GM12873 (cell line): Measurements from ENCODE around the gene USF2.

ENCODE experiments used
- CTCF ChIP-seq: IDR thresholded peaks from 2 replicates; pipeline ENCODE4 v1.5.1; 2012; ENCODE audit warnings: low read depth, mild to moderate bottlenecking, moderate library complexity, low read length, control low read depth; ENCODE audit not compliant: insufficient read depth; ENCODE audit errors: missing control alignments

USF2 gene

GRCh38 chr19:35249146-35249847 is 19.5 kb upstream of the USF2 start:
- TF ChIP-seq CTCF: no peak

- no peak for TF ChIP-seq CTCF
Measured at GRCh38 chr19:35249848-35250711, 18.7 kb upstream of the USF2 start.

DNA sequence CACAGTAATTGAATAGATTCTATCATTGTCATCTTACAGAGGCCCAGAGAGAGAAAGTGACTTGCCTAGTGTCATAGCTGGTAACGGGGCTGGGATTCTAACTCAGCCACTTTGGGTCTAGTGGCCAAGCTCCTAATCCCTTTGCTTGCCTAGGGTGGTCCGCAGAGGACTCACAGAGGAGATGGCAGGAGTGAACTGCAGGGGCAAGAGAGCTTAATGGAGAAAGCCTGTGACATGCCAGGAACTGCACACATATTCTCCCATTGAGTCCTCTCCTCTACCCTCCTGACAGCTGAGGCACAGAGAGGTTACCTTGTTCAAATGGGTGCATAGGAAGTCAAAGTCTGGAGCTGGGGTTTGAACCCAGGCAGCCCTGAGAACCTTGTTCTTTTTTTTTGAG is 17.3 kb upstream of the USF2 start:
- no peak for TF ChIP-seq CTCF

DNA sequence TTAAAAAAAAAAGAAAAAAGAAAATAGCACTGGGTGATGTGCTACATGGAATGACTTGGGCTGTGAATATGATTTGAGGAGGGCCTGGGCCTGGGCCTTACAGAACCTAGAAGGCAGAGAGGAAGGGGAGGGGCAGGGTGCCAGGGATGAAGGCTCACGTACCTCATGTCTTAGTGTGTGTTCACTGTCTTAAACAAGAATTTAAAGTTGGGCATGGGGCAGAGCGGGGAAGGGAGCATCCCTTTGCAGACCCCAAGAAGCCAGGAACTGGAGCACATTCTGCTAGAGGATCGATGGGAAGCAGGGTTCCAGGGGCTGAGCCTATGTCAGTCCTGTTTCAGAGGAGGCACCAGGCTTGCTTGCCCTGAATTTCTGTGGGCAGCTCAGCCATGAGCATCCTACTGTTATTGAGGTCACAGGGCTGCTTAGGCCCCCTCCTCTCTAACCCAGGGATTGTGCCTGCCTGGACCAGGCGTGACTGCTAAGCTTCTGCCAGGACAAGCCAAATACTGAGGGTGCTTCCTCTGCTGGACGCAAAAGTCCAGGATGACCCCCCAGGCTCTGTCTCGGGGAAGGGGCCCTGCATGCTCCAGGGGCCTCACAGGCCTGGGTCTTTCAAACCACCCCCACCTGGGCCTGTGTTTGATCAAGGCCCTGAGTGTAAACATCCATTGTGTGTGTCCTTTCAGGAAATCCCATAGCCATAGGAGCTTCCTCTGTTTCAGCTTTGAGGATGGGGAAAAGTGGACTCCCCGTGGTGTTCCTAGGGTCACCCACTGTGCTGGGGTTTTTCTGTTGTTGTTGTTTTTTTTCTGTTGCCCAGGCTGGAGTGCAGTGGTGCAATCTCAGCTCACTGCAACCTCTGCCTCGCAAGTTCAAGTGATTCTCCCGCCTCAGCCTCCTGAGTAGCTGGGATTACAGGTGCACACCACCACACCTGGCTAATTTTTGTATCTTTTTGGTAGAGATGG is 15.2 kb upstream of the USF2 start:
- TF ChIP-seq CTCF: no peak

GRCh38 chr19:35254341-35255297 is 14.1 kb upstream of the USF2 start:
- no peak for TF ChIP-seq CTCF

- no peak for TF ChIP-seq CTCF
Measured at GRCh38 chr19:35256566-35256965, 12.2 kb upstream of the USF2 start.
